MM.1S (cell line): ENCODE results near the gene GGT6.

ENCODE experiments used
- EZH2 ChIP-seq: fragments of 300-600 bp; sonication (generic); optimal IDR thresholded peaks from 2 replicates; pipeline ENCODE3; 2017; ENCODE audit warnings: low read depth, mild to moderate bottlenecking, antibody characterized with exemption, low read length, mixed read lengths
- EZH2phosphoT487 ChIP-seq: fragments of 300-600 bp; sonication (generic); IDR thresholded peaks from 2 replicates; pipeline ENCODE4 v1.6.1; 2018; ENCODE audit warnings: antibody characterized with exemption, low read length
- TF ChIP-seq, protein P1 (sequence below): fragments of 300-600 bp; sonication (generic); IDR thresholded peaks from 2 replicates; pipeline ENCODE4 v1.5.1; 2016; ENCODE audit warnings: antibody characterized with exemption, low read length, mixed read lengths

DNA sequence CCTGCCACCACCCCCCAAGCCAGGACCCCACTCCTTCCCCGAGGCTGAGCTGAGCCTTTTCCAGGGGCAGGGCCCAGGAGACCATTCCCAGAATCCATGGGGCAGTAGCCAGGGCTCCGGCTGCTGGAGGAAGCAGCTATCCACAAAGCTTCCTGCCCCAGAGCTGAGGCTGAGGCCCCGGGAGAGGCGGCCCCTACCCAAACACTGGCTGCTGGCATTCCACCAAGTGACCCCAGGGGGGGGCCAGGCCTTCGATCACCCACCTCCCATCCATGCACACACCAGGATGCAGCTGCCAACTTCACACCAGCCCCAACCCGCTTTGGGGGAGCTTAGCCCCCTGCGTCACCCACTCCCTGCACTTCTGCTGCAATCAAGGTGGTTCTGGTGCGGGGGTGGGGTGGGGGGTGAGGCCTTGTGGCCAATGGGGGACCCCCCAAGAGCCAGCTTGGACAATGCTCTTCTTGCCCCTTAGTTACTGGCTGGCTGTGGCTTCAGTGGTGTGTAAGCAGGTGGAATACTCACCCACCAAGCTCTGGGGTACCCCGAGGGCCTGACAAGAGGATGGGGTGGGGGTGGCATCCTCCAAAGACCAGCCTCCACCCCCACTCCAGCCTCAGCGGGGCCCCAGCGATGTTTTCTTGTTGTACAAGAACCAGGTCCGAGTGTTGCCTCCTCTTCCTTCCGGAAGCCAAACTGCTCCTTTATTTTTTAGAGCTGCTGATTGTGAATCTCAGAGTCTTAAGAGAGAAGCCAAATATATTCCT is 22.0 kb downstream of the GGT6 start:
- TF ChIP-seq, protein P1, sequence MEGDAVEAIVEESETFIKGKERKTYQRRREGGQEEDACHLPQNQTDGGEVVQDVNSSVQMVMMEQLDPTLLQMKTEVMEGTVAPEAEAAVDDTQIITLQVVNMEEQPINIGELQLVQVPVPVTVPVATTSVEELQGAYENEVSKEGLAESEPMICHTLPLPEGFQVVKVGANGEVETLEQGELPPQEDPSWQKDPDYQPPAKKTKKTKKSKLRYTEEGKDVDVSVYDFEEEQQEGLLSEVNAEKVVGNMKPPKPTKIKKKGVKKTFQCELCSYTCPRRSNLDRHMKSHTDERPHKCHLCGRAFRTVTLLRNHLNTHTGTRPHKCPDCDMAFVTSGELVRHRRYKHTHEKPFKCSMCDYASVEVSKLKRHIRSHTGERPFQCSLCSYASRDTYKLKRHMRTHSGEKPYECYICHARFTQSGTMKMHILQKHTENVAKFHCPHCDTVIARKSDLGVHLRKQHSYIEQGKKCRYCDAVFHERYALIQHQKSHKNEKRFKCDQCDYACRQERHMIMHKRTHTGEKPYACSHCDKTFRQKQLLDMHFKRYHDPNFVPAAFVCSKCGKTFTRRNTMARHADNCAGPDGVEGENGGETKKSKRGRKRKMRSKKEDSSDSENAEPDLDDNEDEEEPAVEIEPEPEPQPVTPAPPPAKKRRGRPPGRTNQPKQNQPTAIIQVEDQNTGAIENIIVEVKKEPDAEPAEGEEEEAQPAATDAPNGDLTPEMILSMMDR = no peak
- TF ChIP-seq EZH2 = no peak
- TF ChIP-seq EZH2phosphoT487 = no peak
